Mucosa of descending colon (tissue), 3 donors: ENCODE measurements around the gene KDM2A. TPM values are rescaled to one million over a fixed set of nuclear protein-coding genes. Genes with fewer than 3 reads are reported as not detected.

ENCODE experiments used
- ATAC-seq: fragments of 200-7000 bp; cut with Tn5 transposase; one replicate; pipeline ENCODE4 v1.9.1; 2020; ENCODE audit warnings: mild to moderate bottlenecking, moderate library complexity
- DNase-seq, 3 donors: peaks; one replicate each; pipeline ENCODE4 v3.0.0-alpha.2; 2020
- H3K36me3 ChIP-seq: fragments of 200-600 bp; one replicate; pipeline ENCODE4 v1.8.0; 2021; ENCODE audit warnings: low read depth, mild to moderate bottlenecking
- H3K4me1 ChIP-seq: fragments of 200-600 bp; one replicate; pipeline ENCODE4 v1.8.0; 2021; ENCODE audit warnings: low read depth, mild to moderate bottlenecking
- H3K4me3 ChIP-seq: fragments of 200-600 bp; one replicate; pipeline ENCODE4 v1.8.0; 2021; ENCODE audit warnings: mild to moderate bottlenecking
- H3K9me3 ChIP-seq: fragments of 200-600 bp; one replicate; pipeline ENCODE4 v1.8.0; 2021; ENCODE audit warnings: mild to moderate bottlenecking
- CTCF ChIP-seq: fragments of 200-600 bp; IDR thresholded peaks from one replicate; pipeline ENCODE4 v1.8.0; 2022; ENCODE audit warnings: antibody characterized with exemption, mild to moderate bottlenecking
- intact Hi-C, 2 donors: fragments of 100-400 bp; cut with DNase I in 1 of 2; cut with micrococcal nuclease in 1 of 2; formaldehyde crosslinking; loops; one replicate each; pipeline versions ENCODE4 v1.11.0 to v1.11.1; 2022; cut with DNase I, micrococcal nuclease
- total RNA-seq, 3 donors: library from RNA; stranded (reverse); fragmentation: NEBNext Ultra II Directional in 2 of 3; extraction: Animal tissue kit (Norgen Biotek cat#: 25700) in 2 of 3; gene quantifications; one replicate each; pipeline versions ENCODE4 v1.2.1 to v1.2.4, GENCODE V29; 2021 to 2023
- donor health status: DM: no; HTN: no; CAD: no; lungs with moderate emphysema.
- donor health status: DM: no; HTN: no; CAD: no.
- donor health status: DM: no; HTN: yes; CAD: no.

The KDM2A gene
- total RNA-seq, 3 donors from 2014 or later, result 67.2 to 84.6 (median 77.1) TPM

- no peak for TF ChIP-seq CTCF
- ATAC-seq (peak; percentile 68), DNase-seq (peak; percentile 73 to 85 (median 81))
- intact Hi-C loops, result no loop called here
- Histone ChIP-seq H3K36me3 (no peaks in the 10 kb centered on the region), H3K4me3 (no peak overlapping the region), H3K4me1 (peaks cover 11% of the 10 kb centered on the region), H3K9me3 (no peaks in the 10 kb centered on the region)
Measured at GRCh38 chr11:67301951-67302516, 183.0 kb downstream of the KDM2A start.

GRCh38 chr11:67302571-67303131 lies 183.6 kb downstream of the KDM2A start:
- ATAC-seq (peak; percentile 57), DNase-seq (peak; percentile 65 to 77 (median 74))
- H3K4me1 ChIP-seq, result peaks cover 11% of the 10 kb centered on the region
- H3K9me3 ChIP-seq, result no peaks in the 10 kb centered on the region
- intact Hi-C loops, result no loop called here
- TF ChIP-seq CTCF, result no peak
- H3K4me3 ChIP-seq, result peak overlapping the region; percentile 96
- no peaks in the 10 kb centered on the region for H3K36me3 ChIP-seq

GRCh38 chr11:67303132-67303834 lies 184.2 kb downstream of the KDM2A start, which contains the start of gene SSH3:
TSS of gene SSH3 (plus strand) at chr11:67303530. CDS start at chr11:67303626, 96 bp downstream.
- ATAC-seq (peak; percentile 91), DNase-seq (peak; percentile 90 to 93 (median 92))
- no peak for TF ChIP-seq CTCF
- Histone ChIP-seq H3K4me1 (peaks cover 11% of the 10 kb centered on the region), H3K9me3 (no peaks in the 10 kb centered on the region), H3K36me3 (no peaks in the 10 kb centered on the region), H3K4me3 (peak within 1 kb of the TSS; percentile 96)
- intact Hi-C loops, result no loop called here

GRCh38 chr11:67303835-67304411 lies 184.9 kb downstream of the KDM2A start:
- peak; percentile 51 to 78 (median 70) for DNase-seq

More at GRCh38 chr11:67303835-67304411, 184.9 kb downstream of the KDM2A start:
- Histone ChIP-seq H3K36me3 (no peaks in the 10 kb centered on the region), H3K9me3 (no peaks in the 10 kb centered on the region), H3K4me3 (peak overlapping the region; percentile 96), H3K4me1 (peaks cover 11% of the 10 kb centered on the region)
- TF ChIP-seq CTCF, result no peak
- ATAC-seq, result peak; percentile 55
- intact Hi-C loops, result no loop called here
